NCI-H128 (cell line): ENCODE data around the gene SLC12A5.

Source experiments
- DNase-seq: peaks from one replicate; lab custom pipeline; 2025; ENCODE audit not compliant: unreplicated experiment; lab: John Stamatoyannopoulos, UW

SLC12A5 gene

GRCh38 chr20:46006022-46006705 lies 22.9 kb upstream of the SLC12A5 start:
- no peak for DNase-seq

- DNase-seq = no peak
Measured at GRCh38 chr20:46006964-46007363, 22.1 kb upstream of the SLC12A5 start.

GRCh38 chr20:46007671-46008070 lies 21.3 kb upstream of the SLC12A5 start:
- DNase-seq = no peak

GRCh38 chr20:46009816-46010215 lies 19.2 kb upstream of the SLC12A5 start:
- no peak for DNase-seq

- no peak for DNase-seq
Measured at GRCh38 chr20:46010491-46011391, 18.3 kb upstream of the SLC12A5 start.

- no peak for DNase-seq
Measured at GRCh38 chr20:46011631-46012482, 17.2 kb upstream of the SLC12A5 start.

GRCh38 chr20:46012921-46013320 lies 16.1 kb upstream of the SLC12A5 start:
- no peak for DNase-seq

- DNase-seq = no peak
Measured at GRCh38 chr20:46013322-46013828, 15.6 kb upstream of the SLC12A5 start.

- DNase-seq = peak; percentile 66
Measured at GRCh38 chr20:46013829-46014516, 15.0 kb upstream of the SLC12A5 start.

GRCh38 chr20:46014517-46015396 lies 14.3 kb upstream of the SLC12A5 start:
- DNase-seq = no peak

- DNase-seq = no peak
Measured at GRCh38 chr20:46017272-46017671, 11.7 kb upstream of the SLC12A5 start.

- no peak for DNase-seq
Measured at GRCh38 chr20:46018112-46018511, 10.9 kb upstream of the SLC12A5 start.

- DNase-seq = no peak
Measured at GRCh38 chr20:46018611-46019010, 10.4 kb upstream of the SLC12A5 start.

- DNase-seq = no peak
Measured at GRCh38 chr20:46020555-46020954, 8.5 kb upstream of the SLC12A5 start.

GRCh38 chr20:46021361-46022359 lies 7.4 kb upstream of the SLC12A5 start:
- peak; percentile 70 for DNase-seq

GRCh38 chr20:46022411-46023147 lies 6.4 kb upstream of the SLC12A5 start:
- peak; percentile 63 for DNase-seq

- DNase-seq = no peak
Measured at GRCh38 chr20:46023148-46023484, 5.9 kb upstream of the SLC12A5 start.

GRCh38 chr20:46023999-46024398 lies 5.0 kb upstream of the SLC12A5 start:
- DNase-seq = no peak
